CD14-positive monocyte (primary cell): Measurements from ENCODE around the gene STK38L. TPM values are rescaled to one million over a fixed set of nuclear protein-coding genes. Genes with fewer than 3 reads are reported as not detected.

Experiments used
- DNase-seq, 3 donors: peaks; one replicate each; pipeline ENCODE4 v3.0.0-alpha.2; 2011 to 2022
- H2AFZ ChIP-seq: 2 replicates; pipeline ENCODE4 v1.6.0; 2012; ENCODE audit warnings: mild to moderate bottlenecking, low read depth, low read length, inconsistent platforms; ENCODE audit not compliant: insufficient read depth, poor library complexity, severe bottlenecking
- H3K27ac ChIP-seq, 2 donors: 1 replicate in 1 of 2; 2 replicates in 1 of 2; pipeline ENCODE4 v1.5.1; 2012 to 2013; ENCODE audit warnings: low read length in 2 of 2, control low read depth in 1 of 2, inconsistent platforms in 1 of 2, low read depth in 1 of 2, mild to moderate bottlenecking in 1 of 2
- H3K27me3 ChIP-seq, 2 donors: one replicate each; pipeline versions ENCODE4 v1.6.0 to v1.6.1; 2011 to 2013; ENCODE audit warnings: low read length in 2 of 2; ENCODE audit not compliant: control insufficient read depth in 2 of 2, insufficient read depth in 2 of 2
- H3K36me3 ChIP-seq, 2 donors: replicated peaks in 1 of 2; 1 replicate in 1 of 2; 2 replicates in 1 of 2; pipeline versions ENCODE4 v1.5.1 to v1.6.1; 2012 to 2013; ENCODE audit warnings: low read length in 2 of 2, control low read depth in 1 of 2, inconsistent platforms in 1 of 2, mild to moderate bottlenecking in 1 of 2; ENCODE audit not compliant: insufficient read depth in 2 of 2, control insufficient read depth in 1 of 2
- H3K4me1 ChIP-seq, 2 donors: 1 replicate in 1 of 2; 2 replicates in 1 of 2; pipeline versions ENCODE4 v1.5.1 to v1.6.1; 2012 to 2013; ENCODE audit warnings: low read length in 2 of 2, control low read depth in 1 of 2, inconsistent platforms in 1 of 2, mild to moderate bottlenecking in 1 of 2, moderate library complexity in 1 of 2; ENCODE audit not compliant: insufficient read depth in 2 of 2, control insufficient read depth in 1 of 2
- H3K4me2 ChIP-seq: replicated peaks from 2 replicates; pipeline ENCODE3; 2012; ENCODE audit warnings: low read length, moderate library complexity, mild to moderate bottlenecking; ENCODE audit not compliant: poor library complexity, severe bottlenecking; ENCODE audit errors: extremely low read depth
- H3K4me3 ChIP-seq, 3 experiments: fragments of 200-600 bp in 1 of 3; sonication (generic) in 1 of 3; replicated peaks in 1 of 3; 1 replicate in 2 of 3; 2 replicates in 1 of 3; pipeline ENCODE4 v1.5.1; 2011 to 2013; ENCODE audit warnings: low read length in 3 of 3, mild to moderate bottlenecking in 3 of 3, control low read depth in 2 of 3, low read depth in 2 of 3, inconsistent platforms in 1 of 3, moderate library complexity in 1 of 3
- H3K79me2 ChIP-seq: 2 replicates; pipeline ENCODE4 v1.6.0; 2012; ENCODE audit warnings: mild to moderate bottlenecking, control low read depth, inconsistent platforms, low read length, moderate library complexity; ENCODE audit not compliant: insufficient read depth
- H3K9ac ChIP-seq: 2 replicates; pipeline ENCODE4 v1.6.0; 2017; ENCODE audit warnings: low read length, mild to moderate bottlenecking; ENCODE audit not compliant: insufficient read depth, poor library complexity, severe bottlenecking
- H3K9me3 ChIP-seq, 2 donors: replicated peaks in 1 of 2; 1 replicate in 1 of 2; 2 replicates in 1 of 2; pipeline versions ENCODE4 v1.5.1 to v1.6.1; 2012 to 2013; ENCODE audit warnings: low read length in 2 of 2, control low read depth in 1 of 2; ENCODE audit not compliant: control insufficient read depth in 1 of 2, insufficient read depth in 1 of 2
- H4K20me1 ChIP-seq: 2 replicates; pipeline ENCODE4 v1.6.0; 2012; ENCODE audit warnings: mild to moderate bottlenecking, low read length, control low read depth, moderate library complexity; ENCODE audit not compliant: insufficient read depth
- H3K27ac Mint-ChIP-seq, 7 donors: one replicate each; pipeline ENCODE4 v1.8.0; 2020; ENCODE audit warnings: mild to moderate bottlenecking in 7 of 7, mixed read lengths in 7 of 7, moderate library complexity in 6 of 7, inconsistent platforms in 2 of 7
- H3K27me3 Mint-ChIP-seq, 3 donors: one replicate each; pipeline ENCODE4 v1.8.0; 2021 to 2022; ENCODE audit warnings: low read depth in 3 of 3, mild to moderate bottlenecking in 3 of 3, mixed read lengths in 3 of 3, moderate library complexity in 3 of 3, inconsistent platforms in 1 of 3
- H3K36me3 Mint-ChIP-seq, 2 donors: one replicate each; pipeline ENCODE4 v1.8.0; 2020; ENCODE audit warnings: mixed read lengths in 2 of 2, inconsistent platforms in 1 of 2, mild to moderate bottlenecking in 1 of 2
- H3K4me1 Mint-ChIP-seq: one replicate; pipeline ENCODE4 v1.8.0; 2020; ENCODE audit warnings: mild to moderate bottlenecking, mixed read lengths
- H3K4me3 Mint-ChIP-seq, 2 donors: one replicate each; pipeline ENCODE4 v1.8.0; 2020; ENCODE audit warnings: mild to moderate bottlenecking in 2 of 2, mixed read lengths in 2 of 2, moderate library complexity in 1 of 2
- H3K9me3 Mint-ChIP-seq, 7 donors: one replicate each; pipeline ENCODE4 v1.8.0; 2020 to 2022; ENCODE audit warnings: mixed read lengths in 7 of 7, mild to moderate bottlenecking in 6 of 7, moderate library complexity in 6 of 7, inconsistent platforms in 2 of 7
- WGBS: methylation state at CpG from one replicate; pipeline ENCODE4 v1.1.5; 2013; ENCODE audit warnings: missing lambda C conversion rate; ENCODE audit not compliant: insufficient coverage; 5-methylcytosine and 5-hydroxymethylcytosine counted together
- intact Hi-C, 2 donors: fragments of 100-400 bp; cut with micrococcal nuclease; formaldehyde crosslinking; loops; one replicate each; pipeline versions ENCODE4 v1.15.0 to v1.15.1; 2023
- polyA plus RNA-seq, 3 donors: library from polyadenylated mRNA; depleted of rRNA in 1 of 3; unstranded in 2 of 3; stranded (reverse) in 1 of 3; fragments of 300-500 nt in 2 of 3; fragments of >200 nt in 1 of 3; fragmentation: Illumina TruSeq in 2 of 3; gene quantifications; 1 replicate in 2 of 3; 2 replicates in 1 of 3; pipeline ENCODE4 v1.2.3, GENCODE V29; 2012 to 2021
- TF ChIP-seq, protein P1 (sequence below): fragments of 200-600 bp; IDR thresholded peaks from one replicate; pipeline ENCODE4 v1.8.0; 2022; ENCODE audit warnings: antibody characterized with exemption, mild to moderate bottlenecking

Gene STK38L
- polyA plus RNA-seq, 3 donors, result 20.0 to 29.5 (median 20.5) TPM

- Histone ChIP-seq H3K27ac (no peak overlapping the region), H2AFZ (no peak overlapping the region), H3K4me3 (no peak overlapping the region), H3K36me3 (no peaks in the 10 kb centered on the region), H3K79me2 (no peaks in the 10 kb centered on the region), H3K9me3 (no peaks in the 10 kb centered on the region), H3K9ac (no peak overlapping the region), H3K27me3 (no peaks in the 10 kb centered on the region), H4K20me1 (no peaks in the 10 kb centered on the region), H3K4me2 (no peak overlapping the region), H3K4me1 (peaks cover 40 to 53% of the 10 kb centered on the region in 2 donors)
- intact Hi-C loops, result loop anchor here in 1 of 2 donors (10.0 kb wide), 1 partner anchor 209 kb away; the partner anchor contains the start of gene MED21
- no peak for DNase-seq
- TF ChIP-seq, protein P1, sequence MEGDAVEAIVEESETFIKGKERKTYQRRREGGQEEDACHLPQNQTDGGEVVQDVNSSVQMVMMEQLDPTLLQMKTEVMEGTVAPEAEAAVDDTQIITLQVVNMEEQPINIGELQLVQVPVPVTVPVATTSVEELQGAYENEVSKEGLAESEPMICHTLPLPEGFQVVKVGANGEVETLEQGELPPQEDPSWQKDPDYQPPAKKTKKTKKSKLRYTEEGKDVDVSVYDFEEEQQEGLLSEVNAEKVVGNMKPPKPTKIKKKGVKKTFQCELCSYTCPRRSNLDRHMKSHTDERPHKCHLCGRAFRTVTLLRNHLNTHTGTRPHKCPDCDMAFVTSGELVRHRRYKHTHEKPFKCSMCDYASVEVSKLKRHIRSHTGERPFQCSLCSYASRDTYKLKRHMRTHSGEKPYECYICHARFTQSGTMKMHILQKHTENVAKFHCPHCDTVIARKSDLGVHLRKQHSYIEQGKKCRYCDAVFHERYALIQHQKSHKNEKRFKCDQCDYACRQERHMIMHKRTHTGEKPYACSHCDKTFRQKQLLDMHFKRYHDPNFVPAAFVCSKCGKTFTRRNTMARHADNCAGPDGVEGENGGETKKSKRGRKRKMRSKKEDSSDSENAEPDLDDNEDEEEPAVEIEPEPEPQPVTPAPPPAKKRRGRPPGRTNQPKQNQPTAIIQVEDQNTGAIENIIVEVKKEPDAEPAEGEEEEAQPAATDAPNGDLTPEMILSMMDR, result no peak
- no peaks in the 10 kb centered on the region for H3K27me3 Mint-ChIP-seq
- H3K36me3 Mint-ChIP-seq, result no peaks in the 10 kb centered on the region
- H3K27ac Mint-ChIP-seq, result no peak overlapping the region
- 100% methylated on average over 2 of the region's 4 CpGs for WGBS
- peaks cover 0 to 3% (median 0%) of the 10 kb centered on the region in 7 donors for H3K9me3 Mint-ChIP-seq
- peaks cover 47% of the 10 kb centered on the region for H3K4me1 Mint-ChIP-seq
- no peak overlapping the region for H3K4me3 Mint-ChIP-seq
These were observed 10.3 kb upstream of the STK38L start for GRCh38 chr12:27233814-27234213.

GRCh38 chr12:27236498-27236897 lies 7.6 kb upstream of the STK38L start:
- no peak overlapping the region for H3K4me3 ChIP-seq
- Mint-ChIP-seq H3K4me3 (no peak overlapping the region), H3K9me3 (peaks cover 0 to 3% (median 0%) of the 10 kb centered on the region in 7 donors), H3K36me3 (no peaks in the 10 kb centered on the region), H3K27ac (peak overlapping the region; percentile 67 to 95 (median 88)), H3K4me1 (peaks cover 46% of the 10 kb centered on the region), H3K27me3 (peaks cover 0 to 1% (median 0%) of the 10 kb centered on the region in 3 donors)
- no peaks in the 10 kb centered on the region for H4K20me1 ChIP-seq
- no peaks in the 10 kb centered on the region for H3K9me3 ChIP-seq
- H3K27ac ChIP-seq, result peak overlapping the region; percentile 52 to 84
- H3K9ac ChIP-seq, result no peak overlapping the region
- H3K4me1 ChIP-seq, result peaks cover 37 to 50% of the 10 kb centered on the region in 2 donors
- TF ChIP-seq, protein P1, result no peak
- intact Hi-C loops, result loop anchor here in 1 of 2 donors (10.0 kb wide), 1 partner anchor 212 kb away; the partner anchor contains the start of gene MED21
- no peaks in the 10 kb centered on the region for H3K36me3 ChIP-seq
- no peaks in the 10 kb centered on the region for H3K27me3 ChIP-seq
- H2AFZ ChIP-seq, result no peak overlapping the region
- H3K4me2 ChIP-seq, result no peak overlapping the region
- WGBS, result no CpG with 5 or more reads among the region's 3 CpGs
- DNase-seq, result peak; percentile 61 to 80 (median 80)
- no peaks in the 10 kb centered on the region for H3K79me2 ChIP-seq
